B cell (primary cell): ENCODE data around the gene DLG1.

ENCODE experiments used
- EZH2 ChIP-seq: IDR thresholded peaks from 2 replicates; pipeline ENCODE4 v1.6.1; 2012; ENCODE audit warnings: borderline replicate concordance, low read depth, mild to moderate bottlenecking, moderate library complexity, low read length; ENCODE audit not compliant: insufficient read depth, poor library complexity, severe bottlenecking
- TF ChIP-seq, protein P1 (sequence below): fragments of 200-600 bp; IDR thresholded peaks from one replicate; pipeline ENCODE4 v1.8.0; 2022; ENCODE audit warnings: antibody characterized with exemption, mild to moderate bottlenecking

DNA sequence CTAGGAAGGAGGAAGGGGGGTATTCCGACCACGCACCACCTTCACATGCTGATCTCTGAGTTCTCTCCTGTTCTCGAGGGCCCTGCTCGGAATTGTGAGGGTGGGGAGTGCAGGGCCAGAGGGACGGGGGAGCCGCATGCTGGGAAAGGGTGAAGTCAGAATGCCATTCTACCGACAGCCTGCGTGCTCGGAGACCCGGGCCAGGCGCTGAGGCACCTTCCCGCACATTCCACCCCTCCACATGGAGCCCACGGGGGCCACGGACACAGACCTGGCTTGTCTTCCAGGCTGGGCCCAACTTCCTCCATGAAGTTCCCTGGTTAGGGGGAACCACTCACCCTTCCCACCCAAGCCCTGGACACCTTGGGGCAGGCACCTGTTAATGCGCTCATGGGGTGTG lies 301.1 kb downstream of the DLG1 start:
- TF ChIP-seq, protein P1, sequence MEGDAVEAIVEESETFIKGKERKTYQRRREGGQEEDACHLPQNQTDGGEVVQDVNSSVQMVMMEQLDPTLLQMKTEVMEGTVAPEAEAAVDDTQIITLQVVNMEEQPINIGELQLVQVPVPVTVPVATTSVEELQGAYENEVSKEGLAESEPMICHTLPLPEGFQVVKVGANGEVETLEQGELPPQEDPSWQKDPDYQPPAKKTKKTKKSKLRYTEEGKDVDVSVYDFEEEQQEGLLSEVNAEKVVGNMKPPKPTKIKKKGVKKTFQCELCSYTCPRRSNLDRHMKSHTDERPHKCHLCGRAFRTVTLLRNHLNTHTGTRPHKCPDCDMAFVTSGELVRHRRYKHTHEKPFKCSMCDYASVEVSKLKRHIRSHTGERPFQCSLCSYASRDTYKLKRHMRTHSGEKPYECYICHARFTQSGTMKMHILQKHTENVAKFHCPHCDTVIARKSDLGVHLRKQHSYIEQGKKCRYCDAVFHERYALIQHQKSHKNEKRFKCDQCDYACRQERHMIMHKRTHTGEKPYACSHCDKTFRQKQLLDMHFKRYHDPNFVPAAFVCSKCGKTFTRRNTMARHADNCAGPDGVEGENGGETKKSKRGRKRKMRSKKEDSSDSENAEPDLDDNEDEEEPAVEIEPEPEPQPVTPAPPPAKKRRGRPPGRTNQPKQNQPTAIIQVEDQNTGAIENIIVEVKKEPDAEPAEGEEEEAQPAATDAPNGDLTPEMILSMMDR: no peak
- no peak for TF ChIP-seq EZH2
